Measurements from ENCODE around the gene FAM222A. TPM values are rescaled to one million over a fixed set of nuclear protein-coding genes. Genes with fewer than 3 reads are reported as not detected.
A peak's percentile ranks its signal among the peaks of the same experiment; 100 is the strongest.

The FAM222A gene
- total RNA-seq, 1 experiment from 2014 or later = 1.9 TPM

DNA sequence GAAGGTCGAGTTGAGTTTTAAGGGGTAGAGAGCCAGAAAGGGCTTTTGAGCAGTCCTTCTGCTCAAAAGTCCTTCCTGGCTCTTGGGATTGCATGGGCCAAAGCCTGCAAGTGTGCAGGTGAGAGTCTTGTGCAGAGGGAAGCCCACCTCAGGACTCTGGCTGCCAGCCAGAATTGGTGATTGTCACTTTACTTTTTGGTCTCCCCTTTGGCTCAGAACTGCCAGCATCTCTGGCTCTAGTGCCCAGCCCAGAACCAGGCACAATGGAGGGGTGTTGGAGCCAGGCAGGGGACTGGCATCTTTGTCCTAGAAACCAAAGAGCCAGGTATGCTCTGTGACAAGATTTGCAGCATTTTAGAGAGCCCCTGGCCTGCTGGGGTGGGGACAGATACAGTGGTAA, 23.5 kb downstream of the FAM222A start:
- no peak for DNase-seq (ENCODE audit: low read depth)

DNA sequence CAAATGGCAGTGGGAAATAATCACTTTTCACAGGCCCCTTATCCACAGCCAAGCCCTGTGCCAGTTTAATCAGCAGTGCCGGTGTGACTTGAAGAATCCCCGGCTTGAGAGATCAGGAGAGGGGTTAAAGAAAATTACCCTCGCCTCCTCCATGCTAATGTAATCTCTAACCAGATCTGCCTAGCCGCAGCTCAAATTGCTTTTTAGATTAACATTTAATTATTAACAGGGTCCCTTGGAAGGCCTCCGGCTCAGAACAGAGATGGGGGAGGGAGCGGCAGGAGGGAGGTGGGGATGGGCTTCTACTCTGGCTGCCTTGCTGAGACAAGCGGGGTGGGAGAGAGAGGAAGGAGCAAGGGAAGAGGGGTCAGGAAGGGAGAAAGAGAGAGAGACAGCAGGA, 24.0 kb downstream of the FAM222A start:
- DNase-seq (ENCODE audit: low read depth) = no peak

DNA sequence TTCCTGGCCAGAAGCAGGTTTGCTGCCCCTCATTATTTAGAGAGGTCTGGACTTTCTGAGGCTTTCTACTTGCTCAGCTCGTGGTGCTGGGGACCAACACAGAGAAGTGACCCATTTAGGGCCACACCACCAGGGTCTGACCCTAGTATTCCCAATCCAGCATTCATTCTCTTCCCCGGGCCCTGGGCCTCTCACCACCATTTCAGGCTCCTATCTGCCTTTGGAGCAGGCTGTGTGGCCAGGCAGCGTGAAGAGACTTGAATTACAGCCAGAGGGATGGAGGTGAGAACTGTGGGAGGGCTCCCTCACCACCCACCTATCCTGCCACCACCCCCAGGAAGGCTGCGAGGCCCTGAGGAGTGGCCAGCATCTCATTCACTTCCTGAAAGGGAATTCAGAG, 24.6 kb downstream of the FAM222A start:
- DNase-seq (ENCODE audit: low read depth) = no peak

DNA sequence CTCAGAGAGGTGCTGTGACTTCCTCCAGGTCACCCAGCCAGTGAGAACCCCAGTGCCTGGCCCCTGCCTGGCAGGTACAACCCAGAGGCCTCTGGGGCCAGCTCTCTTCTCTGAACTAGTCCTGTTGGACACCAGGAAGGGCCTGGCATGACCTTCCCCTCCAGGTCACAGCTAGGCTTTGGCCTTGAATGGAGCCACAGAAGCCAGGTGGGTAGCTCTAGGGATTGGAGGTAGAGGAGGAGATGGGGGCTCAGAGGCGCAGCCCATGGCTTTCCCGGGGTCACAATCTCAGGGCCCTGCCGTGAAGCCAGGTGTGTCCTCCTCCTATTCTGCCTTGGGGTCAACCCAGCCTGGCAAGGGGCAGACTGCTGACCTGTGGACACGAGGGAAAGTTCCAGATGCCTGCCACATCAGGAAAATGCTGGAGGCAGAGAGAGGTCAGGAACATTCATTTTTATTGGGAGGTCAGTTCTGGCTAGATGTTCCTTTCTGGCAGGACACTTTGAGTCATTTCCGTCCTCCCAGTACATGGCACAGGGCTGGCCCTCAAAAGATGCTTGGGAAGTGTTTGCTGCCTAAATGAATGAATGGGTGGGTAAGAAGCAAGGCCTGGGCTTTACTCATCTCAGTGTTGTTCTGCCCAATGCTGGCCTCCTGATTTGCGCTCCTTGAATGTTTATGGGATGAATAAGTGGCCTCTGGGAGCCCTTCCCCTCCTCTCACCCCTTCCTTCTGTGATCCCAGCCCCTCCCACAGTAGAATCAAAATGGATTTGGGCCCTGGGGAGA, 25.4 kb downstream of the FAM222A start:
- peak; percentile 82 for DNase-seq (ENCODE audit: low read depth)

DNA sequence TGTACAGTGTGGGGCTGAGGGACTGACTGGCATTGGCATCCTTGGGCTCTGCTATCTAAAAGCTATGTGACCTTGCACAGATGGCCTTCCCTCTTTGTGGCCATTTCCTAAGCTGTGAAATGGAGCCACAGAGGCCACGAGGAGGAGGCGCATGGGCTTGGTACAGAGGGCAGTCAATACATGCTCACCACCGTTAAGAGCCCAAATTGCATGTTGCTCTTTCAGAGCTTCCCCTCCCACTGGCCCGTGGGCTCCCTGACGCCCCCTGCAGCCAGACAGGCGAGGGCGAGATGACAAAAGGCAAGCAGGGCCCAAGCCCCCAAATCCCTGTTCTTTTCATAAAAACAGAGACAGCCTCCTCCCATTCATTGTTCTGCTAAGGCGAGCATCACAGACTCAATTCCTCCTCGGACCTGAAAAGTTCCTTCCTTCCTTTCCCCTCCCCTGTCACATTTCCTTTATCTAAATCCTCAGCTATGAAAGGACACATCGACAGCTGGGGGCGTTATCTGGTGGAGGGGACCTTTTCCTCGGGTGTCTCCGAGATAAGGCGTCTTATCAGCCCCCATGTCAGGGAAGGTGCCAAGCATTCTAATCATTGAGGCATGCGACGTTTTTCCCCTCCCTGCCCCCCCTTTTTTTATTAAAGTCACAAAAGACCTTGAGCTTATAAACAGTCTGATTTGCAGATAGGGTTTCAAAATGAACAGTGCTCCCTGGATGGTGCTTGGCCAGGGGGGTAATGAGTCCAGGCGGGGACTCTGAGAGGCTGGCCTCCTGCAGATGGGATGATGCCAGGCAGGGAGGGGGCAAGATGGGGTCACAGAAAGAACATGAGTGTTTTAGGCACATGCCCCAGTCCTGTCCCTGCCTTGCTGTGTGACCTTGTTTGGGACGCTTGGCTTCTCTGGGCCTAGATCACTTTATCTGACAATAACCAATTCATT, 26.4 kb downstream of the FAM222A start:
- no peak for DNase-seq (ENCODE audit: low read depth)

DNA sequence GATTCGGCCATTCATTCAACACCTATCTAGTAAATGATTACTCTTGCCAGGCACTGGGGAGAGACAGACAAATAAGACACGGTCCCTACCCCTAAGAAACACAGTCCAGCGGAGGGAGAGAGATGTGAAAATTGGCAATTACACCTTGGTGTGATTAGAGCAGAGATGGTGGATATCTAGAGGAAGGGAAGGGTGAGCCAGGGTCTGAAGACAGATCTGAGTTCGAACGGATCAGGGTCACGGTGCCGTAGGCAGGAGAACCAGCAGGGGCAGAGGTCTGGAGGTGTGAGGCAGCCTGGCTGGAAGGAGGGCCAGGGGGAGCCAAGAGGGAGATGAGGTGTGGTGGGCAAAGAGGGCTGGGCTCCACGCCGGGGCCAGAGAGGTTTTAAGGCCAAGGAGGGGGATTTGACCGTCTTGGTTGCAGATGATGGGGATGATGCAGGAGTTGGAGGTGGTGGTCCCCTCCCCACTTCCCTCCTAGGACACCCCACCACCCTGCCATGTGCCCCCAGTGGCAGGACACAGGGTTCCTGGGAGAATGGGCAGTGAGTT, 27.1 kb downstream of the FAM222A start:
- no peak for DNase-seq (ENCODE audit: low read depth)

DNA sequence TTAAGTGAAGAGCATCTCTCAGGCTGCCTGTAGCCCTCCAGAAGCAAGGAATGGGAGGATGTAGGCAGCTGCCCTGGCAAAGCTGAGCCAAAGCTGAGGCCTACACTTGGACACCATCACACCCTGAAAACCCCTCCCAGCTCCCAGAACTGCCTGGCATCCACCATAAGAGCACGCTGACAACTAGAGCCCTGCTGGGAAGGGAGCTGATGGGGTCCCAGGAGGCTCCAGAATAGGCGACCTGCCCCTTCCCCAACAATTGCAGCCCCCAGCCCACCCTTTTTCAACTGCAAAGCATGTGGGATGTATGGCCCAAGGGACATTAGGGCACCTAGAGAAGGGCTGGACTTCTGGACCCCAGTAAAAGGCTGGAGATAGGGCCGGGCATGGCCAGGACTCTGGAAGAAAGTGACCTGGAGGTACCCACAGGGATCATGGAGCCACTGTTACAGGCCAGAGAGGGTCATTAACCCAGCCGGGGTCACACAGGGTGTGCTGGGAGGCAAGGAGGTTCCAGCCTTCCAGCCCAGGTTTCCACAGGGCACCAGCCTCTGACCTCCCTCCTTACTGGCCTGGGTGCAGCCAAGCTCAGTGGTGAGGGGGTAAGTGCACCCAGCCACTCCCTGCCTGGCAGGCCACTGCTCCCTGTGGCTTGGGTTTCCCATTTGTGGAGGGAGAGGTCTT, 27.8 kb downstream of the FAM222A start:
- no peak for DNase-seq (ENCODE audit: low read depth)

DNA sequence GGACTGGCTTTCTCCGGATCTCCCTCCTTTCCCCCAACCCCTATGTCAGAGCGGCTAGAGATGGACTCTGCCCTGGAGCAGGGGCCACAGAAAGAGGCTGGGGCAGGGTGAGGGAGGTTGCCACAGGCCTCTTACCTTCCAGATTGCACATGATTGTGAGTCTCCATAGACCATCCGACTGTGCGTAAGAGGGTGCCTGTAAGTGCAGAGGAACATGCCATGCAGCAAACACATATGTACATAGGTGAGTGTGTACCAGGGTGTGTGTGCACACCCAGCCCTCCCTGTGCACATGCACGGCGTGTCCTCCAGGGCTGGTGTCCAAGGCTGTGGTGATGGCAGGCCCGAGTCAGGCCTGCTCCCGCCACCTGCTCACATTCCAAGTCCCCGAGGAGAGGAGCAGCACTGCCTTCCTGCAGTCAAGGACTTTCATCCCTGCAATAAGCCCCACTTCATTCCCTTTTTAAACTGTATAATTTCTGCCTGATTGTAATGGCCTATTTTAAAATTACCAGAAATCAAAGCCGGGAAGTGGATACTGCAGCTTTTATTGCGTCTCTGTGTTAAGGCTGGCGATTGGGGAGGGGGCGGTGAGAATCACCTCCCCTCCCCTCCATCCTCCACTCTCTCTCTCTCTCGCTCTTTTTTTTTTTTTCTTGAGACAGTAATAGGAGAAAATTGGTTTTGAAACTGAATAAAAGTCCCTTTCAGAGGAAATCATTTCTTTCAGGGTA, 28.5 kb downstream of the FAM222A start:
- DNase-seq (ENCODE audit: low read depth) = no peak

DNA sequence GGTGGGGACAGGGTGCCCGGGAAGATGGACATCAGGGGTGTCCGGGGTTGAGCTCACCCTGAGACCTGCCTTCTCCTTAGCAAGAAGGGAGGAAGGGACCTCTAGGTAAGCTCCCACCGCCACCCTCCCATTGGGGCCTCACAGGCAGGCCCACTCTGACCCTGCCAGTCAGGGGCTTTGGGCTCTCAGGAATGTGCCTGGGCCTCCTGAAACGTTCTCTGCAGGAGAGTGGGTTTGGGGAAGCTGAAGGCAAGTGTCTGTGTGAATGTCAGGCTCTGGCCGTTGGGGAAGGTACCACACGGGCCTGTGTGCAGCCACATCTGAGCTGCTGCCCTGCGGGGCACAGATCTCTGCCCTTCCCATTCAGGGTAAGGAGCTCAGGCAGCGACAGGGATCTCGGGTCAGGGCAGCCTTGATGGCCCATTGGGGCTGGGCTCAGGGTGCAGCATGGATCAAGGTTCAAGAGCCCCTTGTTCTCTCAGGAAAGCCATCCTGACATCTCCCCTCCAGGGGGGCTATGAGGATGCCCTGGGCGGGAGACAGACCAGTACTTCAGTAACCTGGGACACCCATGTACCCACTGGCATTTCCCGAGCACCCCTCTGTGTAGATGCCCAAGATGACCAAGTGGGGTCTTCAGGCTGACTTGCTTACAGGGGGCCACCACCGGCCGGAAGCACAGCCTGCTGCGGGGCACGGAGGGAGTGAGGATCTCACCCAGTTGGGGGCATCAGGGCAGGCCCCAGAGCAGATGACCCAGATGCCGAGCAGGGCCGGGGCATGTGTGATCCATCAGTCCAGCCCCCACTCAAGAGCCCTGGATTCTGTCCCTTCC, 29.7 kb downstream of the FAM222A start:
- DNase-seq (ENCODE audit: low read depth) = no peak

DNA sequence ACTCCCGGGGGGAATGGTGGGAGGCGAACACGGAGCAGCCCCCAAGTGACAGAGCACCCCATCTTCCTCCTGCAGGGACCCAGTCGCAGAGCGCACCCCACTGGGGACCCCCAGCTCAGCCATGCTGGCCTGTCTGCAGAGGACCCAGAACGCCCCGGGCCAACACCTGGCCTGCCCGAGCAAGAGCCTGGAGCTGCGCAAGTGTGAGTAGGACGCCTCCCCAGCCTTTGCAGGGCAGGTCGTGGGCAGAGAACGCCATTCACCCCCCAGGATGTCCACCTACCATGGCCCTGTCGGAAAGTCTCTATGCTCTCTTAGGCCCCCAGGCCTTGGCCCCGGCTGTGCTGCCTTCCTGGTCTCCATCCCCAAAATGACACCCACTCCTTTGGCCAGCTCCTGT, 30.4 kb downstream of the FAM222A start:
- DNase-seq (ENCODE audit: low read depth) = no peak

DNA sequence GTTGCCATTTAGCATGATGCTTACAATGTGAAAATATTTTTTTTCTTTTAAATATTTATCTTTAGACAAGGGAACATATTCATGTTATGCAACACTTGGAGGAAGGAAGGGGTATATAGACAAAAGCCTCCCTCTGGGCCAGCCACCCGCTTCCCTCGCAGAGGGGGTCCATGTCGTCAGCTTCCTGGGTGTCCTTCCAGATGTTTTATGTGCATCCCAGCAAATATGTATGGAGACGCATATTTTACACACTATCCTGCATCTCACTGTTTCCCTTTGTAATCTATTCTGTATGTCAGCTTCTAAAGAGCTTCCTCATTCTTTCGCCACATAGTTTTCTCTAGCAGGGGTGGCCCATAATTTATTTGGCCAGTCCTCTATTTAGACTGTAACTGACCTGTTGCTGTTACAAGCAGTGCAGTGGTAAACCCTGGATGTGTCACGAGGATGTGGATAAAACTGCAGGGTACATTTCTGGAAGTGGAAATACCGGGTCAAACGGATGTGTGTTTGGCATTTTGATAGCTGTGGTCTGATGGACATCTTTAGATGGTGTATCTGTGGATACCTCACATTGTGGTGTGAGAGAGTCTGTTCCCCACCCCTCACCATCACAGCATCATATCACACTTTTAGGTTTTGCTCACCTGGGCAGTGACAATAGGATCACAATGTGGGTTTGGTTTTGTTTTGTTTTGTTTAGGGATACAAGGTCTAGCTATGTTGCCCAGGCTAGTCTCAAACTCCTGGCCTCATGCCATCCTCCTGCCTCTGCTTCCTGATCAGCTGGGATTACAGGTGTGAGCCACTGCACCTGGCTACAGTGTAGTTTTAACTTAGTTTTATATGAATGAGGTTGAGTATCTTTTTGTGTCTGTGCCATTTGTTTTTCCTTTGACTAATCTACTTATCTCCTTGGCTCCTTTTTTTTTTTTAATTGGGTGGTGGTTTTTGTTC, 31.6 kb downstream of the FAM222A start:
- no peak for DNase-seq (ENCODE audit: low read depth)

DNA sequence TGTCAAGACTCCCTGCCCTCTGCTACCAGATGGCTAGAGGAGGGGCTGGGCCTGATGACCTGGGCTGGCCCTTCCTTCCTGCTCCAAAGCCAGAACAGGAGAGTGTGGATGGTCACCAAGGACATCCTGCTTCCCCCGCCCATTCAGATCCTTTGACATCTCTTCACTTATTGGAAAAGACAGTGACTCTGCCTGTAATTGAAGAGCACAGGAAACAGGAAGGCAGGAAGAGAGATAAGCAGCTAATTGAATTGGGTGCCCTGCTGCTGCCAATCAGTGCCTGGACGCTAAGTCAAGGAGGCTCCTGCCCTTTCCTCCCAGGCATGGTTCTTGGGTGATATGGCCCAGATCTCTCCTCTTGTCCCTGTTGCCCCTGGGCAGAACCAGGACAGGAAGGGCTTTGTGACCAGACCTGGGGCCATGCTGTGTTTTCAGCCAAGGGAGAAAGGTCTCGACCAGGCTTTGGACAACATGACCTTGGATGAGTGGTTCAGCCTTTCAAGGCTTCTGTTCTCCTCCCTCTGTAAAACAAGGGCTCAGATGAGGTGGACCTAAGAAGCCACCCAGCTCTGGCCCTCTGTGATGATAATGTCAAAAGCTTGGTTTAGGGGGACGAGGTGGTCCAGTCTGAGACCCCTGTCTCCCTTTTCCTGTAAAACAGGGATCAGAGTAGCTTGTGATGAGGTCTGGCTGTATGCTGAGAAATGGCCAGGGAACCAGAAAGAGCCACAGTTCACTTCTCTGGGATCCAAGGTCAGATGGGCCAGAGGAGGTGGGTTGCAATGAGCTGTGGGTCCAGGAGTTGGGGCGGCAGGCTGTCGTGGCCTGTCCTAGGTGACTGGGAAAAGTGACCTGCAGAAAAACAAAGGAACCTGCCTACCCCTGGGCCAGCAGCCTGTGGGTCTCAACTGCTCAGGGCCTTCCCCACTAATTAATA, 38.8 kb downstream of the FAM222A start:
- no peak for DNase-seq (ENCODE audit: low read depth)

DNA sequence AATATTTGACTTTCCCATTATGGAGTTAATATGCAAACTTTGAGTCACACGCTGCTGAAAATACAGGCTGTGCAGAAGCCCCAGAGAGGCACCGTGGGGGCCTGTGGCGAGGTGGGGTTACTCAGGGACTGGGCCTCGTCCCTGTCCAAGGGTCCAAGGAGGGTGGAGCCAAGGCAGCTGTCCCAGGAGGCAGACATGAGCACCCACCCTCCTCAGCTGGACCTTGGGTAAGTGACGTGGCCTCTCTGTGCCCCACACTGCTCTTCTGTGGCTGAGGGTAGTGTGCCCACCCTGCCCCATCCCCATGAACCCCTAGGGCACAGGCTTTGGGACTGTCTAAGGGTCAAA, 39.4 kb downstream of the FAM222A start:
- no peak for DNase-seq (ENCODE audit: low read depth)

DNA sequence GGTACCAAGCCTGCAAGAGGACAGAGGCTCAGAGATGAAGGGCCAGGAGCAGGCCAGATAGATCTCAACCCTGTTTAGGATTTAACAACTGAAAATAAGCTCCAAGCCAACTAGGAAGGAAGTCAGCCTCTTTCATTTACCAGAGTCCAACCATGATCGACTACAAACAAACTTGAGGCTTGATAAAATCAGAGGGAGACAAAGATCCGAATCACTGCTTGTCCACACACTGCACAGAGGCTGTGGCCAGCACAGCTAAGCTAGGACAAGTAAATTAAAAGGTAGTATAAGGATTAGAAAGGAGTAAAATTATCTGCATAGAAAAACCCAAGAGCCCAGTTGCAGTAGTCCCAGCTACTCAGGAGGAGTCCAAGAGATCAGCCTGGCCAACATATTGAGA, 40.3 kb downstream of the FAM222A start:
- DNase-seq (ENCODE audit: low read depth) = no peak

DNA sequence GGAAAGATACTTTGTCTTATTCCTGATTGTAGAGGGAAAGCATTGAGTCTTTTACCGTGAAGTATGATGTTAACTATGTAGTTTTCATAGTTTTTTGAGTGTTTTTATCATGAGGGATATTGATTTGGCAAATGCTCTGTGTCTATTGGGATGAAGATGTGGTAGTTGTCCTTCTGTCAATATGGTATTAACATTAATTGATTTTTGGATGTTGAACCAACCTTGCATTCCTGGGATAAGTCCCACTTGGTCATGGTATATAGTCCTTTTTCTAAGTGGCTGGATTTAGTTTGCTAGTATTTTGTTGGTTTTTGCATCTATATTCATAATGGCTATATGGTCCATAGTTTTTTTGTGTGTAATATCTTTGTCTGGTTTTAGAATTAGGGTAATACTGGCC, 42.8 kb downstream of the FAM222A start:
- DNase-seq (ENCODE audit: low read depth) = no peak

DNA sequence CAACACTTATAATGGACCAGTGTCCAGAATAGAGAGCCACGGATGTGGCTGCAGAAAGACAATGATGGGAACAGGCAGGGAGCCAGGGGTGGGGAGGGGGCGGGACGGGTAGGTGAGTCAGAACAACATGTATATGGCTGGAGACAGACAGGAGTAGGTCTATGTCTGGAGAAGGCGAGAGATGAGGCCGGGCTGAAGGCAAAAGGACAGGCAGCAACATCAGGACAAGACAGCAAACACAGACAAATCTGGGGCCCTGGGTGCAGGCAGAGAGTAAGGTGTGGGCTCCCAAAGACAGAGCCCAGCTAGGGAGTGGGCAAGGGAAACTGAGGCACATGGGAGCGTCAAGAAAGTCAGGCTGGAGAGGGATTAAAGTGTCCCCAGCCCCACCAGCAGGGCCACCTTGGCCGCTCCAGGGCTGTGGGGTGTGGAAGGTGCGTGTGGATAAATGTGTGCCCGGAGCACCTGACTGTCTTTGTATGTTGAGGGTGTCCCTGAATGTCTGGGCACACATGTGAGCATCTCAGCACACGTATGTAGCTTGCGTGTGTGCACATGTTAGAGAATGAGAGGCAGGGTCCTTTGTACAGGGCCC, 44.1 kb downstream of the FAM222A start:
- no peak for DNase-seq (ENCODE audit: low read depth)
